ENCODE data around the gene IVNS1ABP. TPM values are rescaled to one million over a fixed set of nuclear protein-coding genes. Genes with fewer than 3 reads are reported as not detected.

The IVNS1ABP gene
- polyA plus RNA-seq, 10 donors = 45.9 to 92.5 (median 78.6) TPM

GRCh38 chr1:185300152-185300551 lies 16.9 kb downstream of the IVNS1ABP start:
- no peak for DNase-seq

GRCh38 chr1:185297982-185298381 lies 19.1 kb downstream of the IVNS1ABP start:
- DNase-seq = no peak

- no peak for DNase-seq
Observed at GRCh38 chr1:185295091-185295490, 22.0 kb downstream of the IVNS1ABP start.

- no peak for DNase-seq
Observed at GRCh38 chr1:185293967-185294542, 23.0 kb downstream of the IVNS1ABP start.

GRCh38 chr1:185292237-185292636 lies 24.8 kb downstream of the IVNS1ABP start:
- no peak for DNase-seq

GRCh38 chr1:185291652-185292051 lies 25.4 kb downstream of the IVNS1ABP start:
- no peak for DNase-seq

GRCh38 chr1:185291159-185291558 lies 25.9 kb downstream of the IVNS1ABP start:
- DNase-seq = no peak

GRCh38 chr1:185289880-185290279 lies 27.2 kb downstream of the IVNS1ABP start:
- no peak for DNase-seq

- no peak for DNase-seq
Observed at GRCh38 chr1:185288435-185288834, 28.6 kb downstream of the IVNS1ABP start.

GRCh38 chr1:185287451-185287850 lies 29.6 kb downstream of the IVNS1ABP start:
- DNase-seq = no peak

GRCh38 chr1:185284533-185285276 lies 32.3 kb downstream of the IVNS1ABP start:
- no peak for DNase-seq

GRCh38 chr1:185284116-185284515 lies 32.9 kb downstream of the IVNS1ABP start:
- no peak for DNase-seq

GRCh38 chr1:185281245-185281644 lies 35.8 kb downstream of the IVNS1ABP start:
- no peak for DNase-seq

GRCh38 chr1:185280589-185280988 lies 36.5 kb downstream of the IVNS1ABP start:
- no peak for DNase-seq

GRCh38 chr1:185279571-185279970 lies 37.5 kb downstream of the IVNS1ABP start:
- DNase-seq = no peak

GRCh38 chr1:185271921-185272320 lies 45.1 kb downstream of the IVNS1ABP start:
- no peak for DNase-seq

- no peak for DNase-seq
Observed at GRCh38 chr1:185268352-185268751, 48.7 kb downstream of the IVNS1ABP start.

GRCh38 chr1:185267701-185268100 lies 49.3 kb downstream of the IVNS1ABP start:
- no peak for DNase-seq

GRCh38 chr1:185267301-185267700 lies 49.7 kb downstream of the IVNS1ABP start:
- DNase-seq = peak in 2 of 3 donors; percentile 27 to 44

GRCh38 chr1:185265314-185265713 lies 51.7 kb downstream of the IVNS1ABP start:
- DNase-seq = no peak

- no peak for DNase-seq
Observed at GRCh38 chr1:185263780-185264179, 53.3 kb downstream of the IVNS1ABP start.

- DNase-seq = no peak
Observed at GRCh38 chr1:185263292-185263691, 53.8 kb downstream of the IVNS1ABP start.

- no peak for DNase-seq
Observed at GRCh38 chr1:185262151-185262550, 54.9 kb downstream of the IVNS1ABP start.

GRCh38 chr1:185260611-185261010 lies 56.4 kb downstream of the IVNS1ABP start:
- no peak for DNase-seq

All from muscle of back (tissue), 11 donors.